ENCODE data around the gene ZPBP2. TPM values are rescaled to one million over a fixed set of nuclear protein-coding genes. Genes with fewer than 3 reads are reported as not detected.

The ZPBP2 gene
- total RNA-seq, 1 experiment from 2014 or later, result not detected

GRCh38 chr17:39923836-39924690 lies 56.1 kb downstream of the ZPBP2 start:
- H3T11ph ChIP-seq (ENCODE audit: low read length), result no peak overlapping the region
- H3K18ac ChIP-seq (ENCODE audit: insufficient read length, low read depth, low read length), result no peak overlapping the region
- no peak overlapping the region for H2AK5ac ChIP-seq (ENCODE audit: insufficient read length, low read length)
- peak overlapping the region; percentile 38 to 44; a peak in 2 of 5 replicates for H3K4me3 Mint-ChIP-seq
- H3K4me1 Mint-ChIP-seq, result peaks cover 34 to 38% of the 10 kb centered on the region in 2 experiments
- no peak overlapping the region for H4K8ac ChIP-seq (replicated peaks; ENCODE audit: insufficient read length, low read depth, low read length)
- no peak overlapping the region for H2AFZ ChIP-seq (ENCODE audit: low read length)
- no peaks in the 10 kb centered on the region for H4K20me1 ChIP-seq (ENCODE audit: control insufficient read depth, insufficient read depth, insufficient read length)
- peak overlapping the region; percentile 73 to 95 (median 92); a peak in 4 of 7 replicates for H3K27ac Mint-ChIP-seq
- peak; percentile 51; the same call in 2 of the 3 replicates for TF ChIP-seq CTCF (conservative IDR thresholded peaks at IDR 0.05)
- no peak overlapping the region for H2BK5ac ChIP-seq (ENCODE audit: insufficient read length, low read length)
- H3K9ac ChIP-seq (ENCODE audit: extremely low read depth, insufficient read length, low read length), result no peak overlapping the region
- peaks cover 5% of the 10 kb centered on the region; the same call in 1 of the 2 replicates for H3K4me1 ChIP-seq (ENCODE audit: insufficient read depth, low read length)
- no peak overlapping the region for H2BK20ac ChIP-seq (ENCODE audit: low read depth, low read length, poor library complexity, severe bottlenecking)
- no peaks in the 10 kb centered on the region for H3K9me3 ChIP-seq (ENCODE audit: control insufficient read depth, low read depth, low read length)
- no peak overlapping the region for H4K91ac ChIP-seq (ENCODE audit: insufficient read length, low read depth, low read length)
- no peak overlapping the region for H3K4me2 ChIP-seq (ENCODE audit: insufficient read depth, insufficient read length, low read length)
- WGBS (ENCODE audit: extremely low coverage, insufficient read length, low lambda C conversion rate), result no CpG with 5 or more reads among the region's 17 CpGs
- peaks cover 13% of the 10 kb centered on the region; the same call in 1 of the 2 replicates for H3K79me2 ChIP-seq (ENCODE audit: insufficient read depth, low read length)
- no peaks in the 10 kb centered on the region for H3K27me3 ChIP-seq (ENCODE audit: insufficient read depth, low read length)
- H2BK15ac ChIP-seq (ENCODE audit: low read depth, low read length), result no peak overlapping the region
- H3K23ac ChIP-seq (ENCODE audit: insufficient read length, low read depth, low read length), result no peak overlapping the region
- H2BK12ac ChIP-seq (ENCODE audit: insufficient read length, low read depth, low read length), result no peak overlapping the region
- no peak overlapping the region for H3K27ac ChIP-seq (ENCODE audit: insufficient read length, low read depth, low read length)
- no peak overlapping the region for H3K56ac ChIP-seq (ENCODE audit: insufficient read length, low read depth, low read length)
- no peak overlapping the region for H2BK120ac ChIP-seq (ENCODE audit: low read depth, low read length, poor library complexity, severe bottlenecking)
- H4K5ac ChIP-seq (ENCODE audit: insufficient read length, low read depth, low read length), result no peak overlapping the region
- DNase-seq, result peak; percentile 82
- H3K4ac ChIP-seq (ENCODE audit: low read depth, low read length), result no peak overlapping the region
- H3K9me3 Mint-ChIP-seq, result no peaks in the 10 kb centered on the region; a peak in 1 of 5 replicates
- no peaks in the 10 kb centered on the region; the same call in 1 of the 2 replicates for H3K27me3 Mint-ChIP-seq (ENCODE audit: low read depth)
- H3K36me3 Mint-ChIP-seq (ENCODE audit: insufficient read depth in 1 of 3, low read depth in 3 of 3), result peaks cover 19 to 38% (median 36%) of the 10 kb centered on the region in 3 experiments
- peaks cover 15% of the 10 kb centered on the region for H3K23me2 ChIP-seq (ENCODE audit: insufficient read length, low read depth, low read length, poor library complexity, severe bottlenecking)
- no peak overlapping the region; the same call in 1 of the 2 replicates for H3K14ac ChIP-seq (ENCODE audit: insufficient read depth, low read length)
- H3K79me1 ChIP-seq (ENCODE audit: insufficient read depth, low read depth, low read length, poor library complexity, severe bottlenecking), result peaks cover 13% of the 10 kb centered on the region

Measured in H9 (cell line).